Fibroblast of mammary gland (primary cell): Measurements from ENCODE around the gene C9orf78.

Source experiments
- DNase-seq: peaks from one replicate; pipeline ENCODE4 v3.0.0-alpha.2; 2010; ENCODE audit warnings: low read depth
- H3K4me3 ChIP-seq: 2 replicates; pipeline ENCODE4 v1.5.1; 2011; ENCODE audit warnings: low read depth, mild to moderate bottlenecking, low read length, moderate library complexity; ENCODE audit not compliant: control insufficient read depth
- CTCF ChIP-seq: conservative IDR thresholded peaks from 2 replicates; pipeline ENCODE4 v1.5.1; 2011; ENCODE audit warnings: low read depth, low read length, inconsistent platforms; ENCODE audit not compliant: control insufficient read depth, insufficient read depth

The C9orf78 gene

DNA sequence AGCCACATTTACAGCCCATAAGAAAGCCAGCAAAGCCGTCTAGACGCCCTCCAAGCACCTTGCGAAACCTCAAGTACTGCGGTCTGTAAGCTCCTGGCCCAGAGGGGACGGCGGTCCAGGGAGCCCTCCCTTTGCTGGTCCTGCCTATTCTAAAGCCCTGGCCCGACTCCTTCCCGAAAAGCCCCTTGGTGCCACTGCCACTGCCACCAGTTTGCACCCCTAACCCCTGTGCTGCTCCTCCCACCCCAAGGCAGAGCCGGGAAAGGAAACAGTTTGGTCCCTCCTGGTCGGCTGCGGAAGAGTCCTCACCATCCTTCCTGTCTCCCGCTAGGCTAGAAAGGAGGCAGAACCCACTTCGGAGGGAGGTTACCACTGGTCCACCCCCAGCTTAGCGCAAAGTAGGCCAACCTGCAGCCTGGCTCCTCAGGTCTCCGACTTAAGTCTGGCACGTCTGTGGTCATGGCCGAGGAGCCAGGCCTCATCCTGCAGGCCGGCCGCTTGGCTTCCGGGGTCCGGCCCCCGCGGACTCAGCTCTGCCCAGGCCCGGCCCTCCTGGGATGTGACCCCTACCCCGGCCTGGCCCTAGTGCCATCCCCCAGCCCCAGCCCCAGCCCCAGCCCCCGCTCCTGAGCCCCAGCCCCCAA lies 12.1 kb downstream of the C9orf78 start:
- peak; percentile 33 for DNase-seq

GRCh38 chr9:129816501-129817435 lies 18.3 kb downstream of the C9orf78 start:
- TF ChIP-seq CTCF: no peak
- no peak overlapping the region for H3K4me3 ChIP-seq
- DNase-seq: no peak

More for the DNA sequence above, 12.1 kb downstream of the C9orf78 start:
- peak overlapping the region; percentile 69 for H3K4me3 ChIP-seq
- TF ChIP-seq CTCF: no peak

GRCh38 chr9:129815278-129815677 lies 19.8 kb downstream of the C9orf78 start:
- no peak for TF ChIP-seq CTCF
- DNase-seq: no peak
- H3K4me3 ChIP-seq: no peak overlapping the region

DNA sequence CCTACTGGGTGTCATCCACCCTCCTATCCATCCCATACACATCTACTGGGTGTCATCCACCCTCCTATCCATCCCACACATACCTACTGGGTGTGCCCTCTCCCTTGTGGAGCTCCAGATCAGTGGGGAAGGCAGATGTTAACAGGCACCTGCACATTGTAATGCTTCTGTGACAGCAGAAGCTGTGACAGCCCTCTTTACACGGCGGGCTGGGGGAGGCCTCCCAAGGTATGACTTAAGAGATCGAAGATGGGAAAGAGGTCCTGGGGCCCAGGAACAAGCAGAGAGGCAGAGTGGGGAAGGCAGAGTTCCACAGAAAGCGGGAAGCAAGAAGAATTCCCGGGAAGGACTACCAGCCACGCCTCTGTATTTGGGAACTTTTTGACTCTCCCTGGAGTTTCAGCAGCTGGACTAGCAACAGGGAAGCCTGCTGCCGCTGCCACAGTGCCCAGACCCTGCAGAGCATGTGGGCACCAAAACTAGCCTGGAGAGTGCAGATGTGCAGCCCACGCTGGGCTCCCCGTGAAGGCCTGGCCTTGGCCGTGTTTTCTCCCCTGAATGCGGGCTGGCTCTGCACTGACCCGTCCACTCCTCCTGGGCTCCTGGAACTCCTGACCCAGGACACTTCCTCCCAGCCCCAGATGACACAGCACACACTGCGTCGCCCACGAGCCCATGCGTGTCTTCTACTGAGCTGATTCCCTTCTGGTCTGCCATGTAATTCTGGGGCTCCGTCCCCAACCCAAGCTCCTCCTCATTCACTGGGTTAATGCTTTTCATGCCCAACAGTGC lies 20.4 kb downstream of the C9orf78 start:
- H3K4me3 ChIP-seq: no peak overlapping the region
- TF ChIP-seq CTCF: no peak
- no peak for DNase-seq

DNA sequence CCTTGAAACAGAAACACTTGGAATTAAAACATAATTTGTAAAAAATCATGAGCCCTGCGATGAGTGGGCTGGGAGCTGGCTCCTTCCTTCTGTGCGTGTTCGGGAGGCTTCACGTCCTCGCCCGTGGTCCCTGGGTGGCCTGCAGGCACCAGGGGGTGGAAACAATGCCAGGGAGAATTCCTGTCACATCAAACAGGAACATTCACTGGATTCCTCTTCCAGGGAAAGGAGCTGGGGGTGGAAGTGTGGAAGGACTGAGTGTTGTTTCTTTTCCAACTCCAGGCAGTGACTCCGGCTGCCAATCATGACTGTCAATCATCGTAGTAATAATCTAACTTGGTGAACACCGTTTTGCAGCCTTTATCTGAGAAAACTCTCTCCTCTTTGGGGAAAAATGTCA lies 21.4 kb downstream of the C9orf78 start:
- no peak overlapping the region for H3K4me3 ChIP-seq
- DNase-seq: no peak
- no peak for TF ChIP-seq CTCF

DNA sequence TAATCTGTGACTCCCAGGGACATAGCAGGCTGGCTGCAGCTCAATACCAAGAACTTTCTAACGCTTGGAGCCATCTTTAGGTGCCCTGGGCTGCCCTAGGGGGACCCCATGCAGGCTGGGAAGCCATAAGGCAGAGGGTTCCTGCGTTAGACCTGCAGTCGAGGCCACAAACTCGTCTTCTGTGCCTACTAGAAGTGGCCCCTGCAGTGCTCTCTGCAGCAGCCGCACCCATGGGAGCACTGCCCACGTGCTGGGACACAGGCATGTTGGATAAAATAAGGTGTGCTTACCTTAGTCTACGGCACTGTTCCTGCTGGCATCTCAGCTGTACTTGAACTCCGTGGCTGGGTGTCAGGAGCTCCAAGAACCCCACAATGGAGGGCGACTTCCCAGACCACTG lies 22.7 kb downstream of the C9orf78 start:
- no peak overlapping the region for H3K4me3 ChIP-seq
- no peak for DNase-seq
- TF ChIP-seq CTCF: no peak
